ENCODE data around the gene TBC1D4.

- TF ChIP-seq, protein P1, sequence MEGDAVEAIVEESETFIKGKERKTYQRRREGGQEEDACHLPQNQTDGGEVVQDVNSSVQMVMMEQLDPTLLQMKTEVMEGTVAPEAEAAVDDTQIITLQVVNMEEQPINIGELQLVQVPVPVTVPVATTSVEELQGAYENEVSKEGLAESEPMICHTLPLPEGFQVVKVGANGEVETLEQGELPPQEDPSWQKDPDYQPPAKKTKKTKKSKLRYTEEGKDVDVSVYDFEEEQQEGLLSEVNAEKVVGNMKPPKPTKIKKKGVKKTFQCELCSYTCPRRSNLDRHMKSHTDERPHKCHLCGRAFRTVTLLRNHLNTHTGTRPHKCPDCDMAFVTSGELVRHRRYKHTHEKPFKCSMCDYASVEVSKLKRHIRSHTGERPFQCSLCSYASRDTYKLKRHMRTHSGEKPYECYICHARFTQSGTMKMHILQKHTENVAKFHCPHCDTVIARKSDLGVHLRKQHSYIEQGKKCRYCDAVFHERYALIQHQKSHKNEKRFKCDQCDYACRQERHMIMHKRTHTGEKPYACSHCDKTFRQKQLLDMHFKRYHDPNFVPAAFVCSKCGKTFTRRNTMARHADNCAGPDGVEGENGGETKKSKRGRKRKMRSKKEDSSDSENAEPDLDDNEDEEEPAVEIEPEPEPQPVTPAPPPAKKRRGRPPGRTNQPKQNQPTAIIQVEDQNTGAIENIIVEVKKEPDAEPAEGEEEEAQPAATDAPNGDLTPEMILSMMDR (IDR thresholded peaks at IDR 0.05): no peak
- TF ChIP-seq ZFX (IDR thresholded peaks at IDR 0.05; ENCODE audit: borderline replicate concordance): no peak
Measured at GRCh38 chr13:75530549-75530961, 48.6 kb upstream of the TBC1D4 start.

Measured in 22Rv1 (cell line).